HG02884 (cell line): ENCODE results near the gene ACSL4.
A peak's percentile ranks its signal among the peaks of the same experiment; 100 is the strongest.
"Not testable (repeated sequence)": the region's sequence is repeated elsewhere in the genome, so short reads cannot be mapped to it uniquely, and the experiment has no call there.

ENCODE experiments used
- ATAC-seq: cut with Tn5 transposase; IDR thresholded peaks from one replicate; pipeline ENCODE4 v1.9.1; 2021; ENCODE audit warnings: mild to moderate bottlenecking, moderate library complexity; ENCODE audit not compliant: unreplicated experiment

The ACSL4 gene

GRCh38 chrX:109732807-109733612 lies at the start of gene ACSL4:
TSS of gene ACSL4 (minus strand) at chrX:109733257. CDS start at chrX:109683363, 49,894 bp downstream.
- peak; percentile 63 for ATAC-seq

GRCh38 chrX:109777749-109778148 lies 44.7 kb upstream of the ACSL4 start:
- no peak for ATAC-seq

GRCh38 chrX:109776986-109777385 lies 43.9 kb upstream of the ACSL4 start:
- no peak for ATAC-seq

GRCh38 chrX:109776432-109776831 lies 43.4 kb upstream of the ACSL4 start:
- no peak for ATAC-seq

GRCh38 chrX:109775386-109775785 lies 42.3 kb upstream of the ACSL4 start:
- no peak for ATAC-seq

- peak; percentile 99 for ATAC-seq
Measured at GRCh38 chrX:109774706-109775105, 41.6 kb upstream of the ACSL4 start.

- ATAC-seq, result no peak
Measured at GRCh38 chrX:109774136-109774535, 41.1 kb upstream of the ACSL4 start.

GRCh38 chrX:109773374-109773773 lies 40.3 kb upstream of the ACSL4 start:
- no peak for ATAC-seq

- no peak for ATAC-seq
Measured at GRCh38 chrX:109770780-109771179, 37.7 kb upstream of the ACSL4 start.

GRCh38 chrX:109760922-109761250 lies 27.8 kb upstream of the ACSL4 start:
- no peak for ATAC-seq

- ATAC-seq, result no peak
Measured at GRCh38 chrX:109760209-109760921, 27.3 kb upstream of the ACSL4 start.

- ATAC-seq, result no peak
Measured at GRCh38 chrX:109753256-109753655, 20.2 kb upstream of the ACSL4 start.

- ATAC-seq, result no peak
Measured at GRCh38 chrX:109751698-109752097, 18.6 kb upstream of the ACSL4 start.

- ATAC-seq, result no peak
Measured at GRCh38 chrX:109749207-109749606, 16.1 kb upstream of the ACSL4 start.

- no peak for ATAC-seq
Measured at GRCh38 chrX:109747681-109748080, 14.6 kb upstream of the ACSL4 start.

- ATAC-seq, result no peak
Measured at GRCh38 chrX:109742722-109743121, 9.7 kb upstream of the ACSL4 start.

- ATAC-seq, result not testable (repeated sequence)
Measured at GRCh38 chrX:109740896-109741295, 7.8 kb upstream of the ACSL4 start.

GRCh38 chrX:109740433-109740809 lies 7.4 kb upstream of the ACSL4 start:
- ATAC-seq, result no peak

GRCh38 chrX:109739625-109740432 lies 6.8 kb upstream of the ACSL4 start:
- no peak for ATAC-seq

GRCh38 chrX:109735202-109735744 lies 2.2 kb upstream of the ACSL4 start:
- no peak for ATAC-seq

- no peak for ATAC-seq
Measured at GRCh38 chrX:109733613-109734083, 591 bp upstream of the ACSL4 start.
